Forelimb muscle (tissue), 1 donor: ENCODE data around the gene CTIF. TPM values are rescaled to one million over a fixed set of nuclear protein-coding genes. Genes with fewer than 3 reads are reported as not detected.

Experiments used
- DNase-seq: peaks from one replicate; pipeline ENCODE4 v3.0.0-alpha.2; 2013; ENCODE audit warnings: low read depth
- polyA plus RNA-seq: library from polyadenylated mRNA; unstranded; fragments of 120-200 nt; gene quantifications from one replicate; pipeline ENCODE4 v1.2.1, GENCODE V29; 2013; ENCODE audit not compliant: insufficient read length

CTIF gene
- polyA plus RNA-seq, 1 donor: 35.6 TPM

DNA sequence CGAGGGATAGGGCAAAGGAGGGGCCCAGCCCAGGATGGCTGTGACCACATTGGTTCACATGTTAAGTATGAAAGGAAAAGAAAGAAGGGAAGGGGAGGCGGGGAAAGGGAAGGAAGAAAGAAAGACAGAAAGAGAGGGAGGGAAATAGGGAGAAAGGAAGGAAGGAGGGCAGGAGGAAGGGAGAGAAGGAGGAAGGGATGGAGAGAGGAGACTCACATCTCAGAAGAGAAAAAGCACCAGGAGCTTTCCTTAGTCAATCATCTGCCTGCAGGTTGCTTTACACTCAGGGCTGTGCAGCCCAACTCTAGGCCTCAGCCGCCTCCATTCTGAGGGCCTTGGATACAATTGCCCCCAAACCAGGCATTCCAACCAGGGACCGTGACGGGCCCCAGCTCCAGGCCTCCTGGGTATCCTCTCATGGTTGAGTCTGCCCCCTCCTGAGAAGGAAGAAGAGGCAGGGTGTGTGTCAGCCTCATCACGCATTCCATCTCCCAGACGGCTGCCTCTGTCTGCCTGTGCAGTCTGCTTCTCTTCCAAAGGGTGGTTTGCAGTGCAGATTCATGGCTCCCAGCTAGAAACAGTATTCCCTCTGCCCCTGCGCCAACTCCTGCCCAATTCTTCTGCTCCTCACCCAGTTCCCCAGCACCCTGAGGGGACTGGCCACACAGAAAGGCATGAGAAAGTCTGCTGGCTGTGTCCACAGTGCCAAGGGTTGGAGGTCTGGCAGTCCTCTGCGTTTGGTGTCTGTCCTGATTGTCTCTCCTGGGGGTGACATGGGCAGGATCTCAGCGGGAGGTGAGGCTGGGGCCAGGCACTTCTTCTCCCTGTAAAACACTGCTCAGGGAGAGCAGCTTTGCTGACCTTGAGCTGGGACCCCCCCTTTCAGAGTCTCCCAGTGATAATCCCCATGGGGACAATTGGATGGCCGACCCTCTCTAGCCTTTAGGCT, 248.6 kb downstream of the CTIF start:
- no peak for DNase-seq

DNA sequence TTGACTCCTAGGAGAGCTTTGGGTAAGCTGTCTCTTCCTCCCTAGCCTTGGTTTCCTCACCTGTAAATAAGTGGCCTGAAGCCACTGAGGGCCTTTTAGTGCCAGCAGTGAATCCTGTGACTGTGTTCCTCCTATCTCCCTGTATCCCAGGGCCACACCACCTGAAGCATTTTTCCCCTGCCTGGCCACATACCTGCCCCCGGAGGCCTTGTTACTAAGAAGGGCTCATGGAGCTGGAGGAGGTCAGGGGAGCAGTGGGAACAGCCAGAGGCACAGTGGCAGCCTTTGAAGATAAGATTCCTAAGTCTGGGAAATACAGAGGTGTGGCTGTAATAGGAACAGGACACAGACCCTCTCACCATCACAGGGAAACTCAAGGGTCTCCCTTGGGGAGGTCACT, 249.5 kb downstream of the CTIF start:
- DNase-seq: no peak

DNA sequence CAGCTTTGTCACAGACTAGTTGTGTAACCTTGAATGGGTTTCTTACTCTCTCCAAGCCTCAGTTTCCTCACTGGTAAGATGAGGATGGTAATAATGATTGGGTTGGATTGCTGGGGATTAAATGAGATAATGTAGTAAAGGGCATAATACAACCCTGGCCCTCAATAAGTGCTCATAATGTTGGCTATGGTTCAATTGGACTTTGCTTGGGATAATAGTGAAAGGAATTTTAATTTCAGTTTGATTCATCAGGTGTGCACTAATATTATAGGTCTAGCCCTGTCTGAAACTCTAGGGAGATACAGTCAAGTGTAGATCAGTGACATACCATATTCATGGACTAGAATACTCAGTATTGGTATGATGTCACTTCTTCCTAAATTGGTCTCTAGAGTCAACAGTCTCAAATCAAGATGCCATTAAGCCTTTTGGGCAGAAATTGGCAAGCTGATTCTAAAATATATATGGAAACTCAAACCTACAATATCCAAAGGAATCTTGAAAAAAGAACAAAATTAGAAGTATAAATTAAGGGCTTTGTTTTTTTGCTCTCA, 250.5 kb downstream of the CTIF start:
- DNase-seq: no peak

DNA sequence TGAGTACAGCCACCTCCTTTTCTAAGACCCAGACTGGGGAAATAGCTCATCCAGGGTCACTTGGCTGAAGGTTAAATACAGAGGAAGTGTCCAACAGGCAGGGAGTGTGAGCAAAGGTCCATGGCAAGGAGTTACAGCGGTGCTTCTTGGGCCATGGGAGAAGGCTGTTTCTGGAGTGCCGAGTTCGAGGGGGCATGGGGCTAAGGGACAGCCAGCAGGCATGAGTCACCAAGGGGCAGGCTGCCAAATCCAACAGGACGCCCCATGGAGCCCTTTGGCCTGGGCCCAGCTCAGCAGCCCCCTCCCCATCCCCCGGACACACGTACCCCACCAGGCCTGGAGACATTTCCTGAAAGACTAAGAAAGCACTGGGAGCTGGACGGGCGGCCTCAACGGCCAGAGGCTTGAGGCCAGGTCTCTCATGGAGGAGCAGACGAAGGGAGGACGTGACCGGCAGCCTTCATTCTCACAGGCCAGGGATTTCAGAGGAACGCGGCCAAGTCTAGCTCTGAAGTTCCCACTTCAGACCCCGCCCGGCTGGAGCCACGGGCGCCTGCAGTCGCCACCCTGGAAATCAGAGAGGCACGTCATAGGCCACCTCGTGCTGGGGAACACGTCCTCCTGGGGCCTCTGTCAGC, 251.5 kb downstream of the CTIF start:
- DNase-seq: no peak

DNA sequence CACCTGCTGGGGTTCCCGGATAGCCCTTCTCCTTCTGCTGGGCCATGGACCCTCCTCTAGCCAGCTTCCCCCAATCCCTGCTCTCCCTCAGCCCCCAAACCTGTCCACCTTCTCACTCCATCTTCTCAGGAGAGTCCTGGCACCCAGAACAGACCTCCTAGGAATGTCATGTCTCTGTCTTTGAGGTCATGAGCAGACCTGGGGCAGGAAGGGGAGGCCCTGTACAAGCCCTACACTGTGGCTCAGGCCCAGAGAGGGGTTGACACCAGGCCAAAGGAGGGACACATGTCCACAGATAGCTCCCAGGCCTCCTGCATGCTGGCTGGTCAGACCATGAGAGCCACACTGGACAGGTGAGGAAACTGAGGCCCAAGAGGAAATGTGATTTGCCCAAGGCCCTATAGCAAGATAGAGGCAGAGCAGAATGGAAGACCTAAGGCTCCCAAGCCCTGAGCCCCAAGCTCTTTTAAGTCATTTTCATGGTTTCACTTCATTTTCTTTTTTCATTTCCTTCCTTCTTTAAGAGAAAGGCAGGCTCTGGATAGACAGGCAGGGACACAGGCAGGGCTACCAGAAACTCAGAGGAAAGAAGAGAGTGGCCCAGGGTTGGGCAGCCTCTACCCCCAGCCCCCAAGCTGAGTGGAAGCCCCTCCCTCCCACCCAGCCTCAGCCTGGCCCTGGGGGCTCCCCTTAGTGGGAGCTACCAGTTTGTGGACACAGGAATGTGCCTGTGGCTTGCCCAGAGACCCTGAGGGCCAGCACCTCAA, 252.2 kb downstream of the CTIF start:
- DNase-seq: no peak

DNA sequence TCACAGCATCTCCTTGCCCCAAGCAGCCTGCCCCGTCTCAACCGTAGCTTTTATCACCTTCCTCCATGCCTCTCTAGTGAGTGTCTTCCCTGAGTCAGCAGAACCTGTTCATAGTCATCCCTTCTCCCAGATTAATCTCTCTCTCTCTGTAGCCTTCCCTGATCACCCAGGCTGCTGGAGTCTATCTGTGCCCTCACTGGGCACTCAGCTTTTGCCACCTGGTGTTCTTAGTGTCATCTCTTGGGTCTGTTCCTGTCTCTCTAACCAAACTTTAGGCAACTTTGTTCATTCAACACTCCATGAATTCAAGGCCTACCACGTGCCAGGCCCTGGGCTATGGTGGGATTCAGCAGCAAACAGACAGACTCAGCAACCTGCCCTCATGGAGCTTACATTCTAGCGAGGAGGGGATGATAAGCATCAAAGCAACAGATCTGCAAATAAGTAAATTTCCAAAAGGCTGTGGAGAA, 252.8 kb downstream of the CTIF start:
- no peak for DNase-seq

DNA sequence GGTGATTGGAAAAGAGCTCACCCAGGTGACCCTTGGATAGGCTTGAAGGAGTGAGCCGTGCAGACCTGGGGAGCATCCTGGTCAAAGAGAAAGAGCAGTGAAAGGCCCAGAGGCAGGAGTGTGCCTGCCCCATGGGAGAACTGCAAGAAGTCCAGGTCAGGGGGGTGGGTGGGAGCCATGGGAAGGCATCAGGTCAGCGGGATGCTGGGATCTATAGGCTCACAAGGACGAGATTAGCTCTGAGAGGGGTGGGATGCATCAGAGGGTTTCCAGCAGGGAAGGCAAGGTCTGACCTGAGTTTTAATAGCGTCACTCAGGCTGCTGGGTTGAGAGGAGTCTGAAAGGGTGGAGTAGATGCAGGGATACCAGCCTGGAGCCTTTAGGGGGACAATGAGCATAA, 253.3 kb downstream of the CTIF start:
- DNase-seq: no peak

DNA sequence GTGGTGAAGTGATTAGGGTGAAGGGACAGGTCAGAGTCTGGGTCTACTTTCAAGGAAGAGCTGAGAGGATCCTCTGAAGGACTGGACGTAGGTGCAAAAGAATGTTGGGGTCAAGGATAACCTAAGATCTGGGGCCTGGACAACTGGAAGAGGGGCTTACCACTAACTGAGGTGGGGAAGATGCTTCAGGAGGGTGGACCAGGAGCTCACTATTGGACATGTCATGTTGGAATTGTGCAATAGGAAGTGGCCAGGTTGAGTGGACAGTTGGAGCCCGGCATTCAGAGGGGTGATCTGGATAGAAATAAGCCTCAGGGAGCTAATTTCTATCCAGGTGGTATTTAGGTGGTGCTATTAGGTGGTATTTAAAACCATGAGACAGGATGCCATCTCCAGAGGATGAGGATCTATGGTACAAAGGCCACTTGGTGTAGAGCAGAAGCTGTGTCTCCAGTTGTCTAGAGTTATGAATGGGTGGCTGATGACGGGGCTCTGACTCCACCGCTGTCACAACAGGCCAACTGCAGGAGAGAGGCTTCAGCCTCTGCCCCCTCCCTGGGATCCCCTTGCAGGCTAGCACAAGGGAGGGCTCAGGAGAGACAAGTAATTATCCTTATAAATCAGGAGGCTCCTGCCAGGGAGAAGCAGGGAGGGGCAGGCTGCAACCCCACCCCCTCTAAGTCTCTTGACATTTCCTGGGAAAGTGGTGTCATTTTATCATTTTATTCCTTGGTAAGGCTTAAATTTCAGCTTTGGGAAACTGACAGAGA, 254.0 kb downstream of the CTIF start:
- no peak for DNase-seq

DNA sequence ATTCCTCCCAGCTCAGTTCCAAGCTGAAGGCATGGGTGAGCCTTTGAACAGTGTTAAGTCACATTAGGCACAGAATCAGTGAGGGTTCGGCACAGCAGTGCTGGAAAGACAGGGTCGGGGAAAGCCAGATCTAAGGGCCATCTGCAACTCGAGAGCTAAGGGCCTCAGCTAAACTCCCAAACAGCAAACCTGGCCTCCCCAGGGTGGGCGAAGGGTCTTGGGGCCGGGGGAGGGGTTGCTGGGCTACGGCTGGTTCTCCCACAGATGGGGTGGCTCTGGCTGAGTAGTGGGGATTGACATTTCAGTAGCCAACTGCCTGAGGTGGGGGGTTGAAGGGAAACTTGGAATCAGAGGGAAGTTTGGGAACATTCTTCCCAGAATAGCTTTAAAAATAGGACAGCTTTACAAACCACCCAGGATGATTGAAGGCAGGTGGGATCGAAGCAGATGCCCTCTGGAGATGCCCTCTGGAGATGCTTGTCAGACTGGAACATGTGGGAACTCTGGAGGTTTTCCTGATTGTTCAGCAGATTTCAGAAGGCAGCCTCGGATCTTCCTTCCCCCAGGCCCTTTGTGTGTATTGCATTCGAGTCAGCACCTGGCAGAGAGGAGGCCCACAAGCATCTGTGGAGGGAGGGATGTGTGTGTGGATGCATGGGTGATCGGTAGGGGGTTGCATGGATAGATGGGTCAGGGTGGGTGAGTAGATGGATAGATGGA, 255.6 kb downstream of the CTIF start:
- no peak for DNase-seq

DNA sequence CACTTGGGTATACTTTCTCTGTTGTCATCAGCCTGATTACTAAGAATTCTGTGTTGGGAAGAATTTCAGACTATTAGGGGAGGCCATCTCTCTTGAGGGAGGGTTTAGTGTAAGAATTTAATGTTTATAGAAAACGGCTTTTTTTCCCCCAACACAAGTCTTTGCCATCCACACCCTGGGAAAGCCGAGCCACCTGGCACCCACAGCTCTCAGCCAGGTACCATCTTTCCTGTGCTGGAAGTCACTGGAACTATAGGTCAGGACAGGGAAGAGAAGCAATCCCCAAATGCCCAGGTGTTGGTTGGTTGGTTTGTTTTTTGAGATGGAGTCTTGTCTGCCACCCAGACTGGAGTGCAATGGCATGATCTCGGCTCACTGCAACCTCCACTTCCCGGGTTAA, 256.9 kb downstream of the CTIF start:
- no peak for DNase-seq

DNA sequence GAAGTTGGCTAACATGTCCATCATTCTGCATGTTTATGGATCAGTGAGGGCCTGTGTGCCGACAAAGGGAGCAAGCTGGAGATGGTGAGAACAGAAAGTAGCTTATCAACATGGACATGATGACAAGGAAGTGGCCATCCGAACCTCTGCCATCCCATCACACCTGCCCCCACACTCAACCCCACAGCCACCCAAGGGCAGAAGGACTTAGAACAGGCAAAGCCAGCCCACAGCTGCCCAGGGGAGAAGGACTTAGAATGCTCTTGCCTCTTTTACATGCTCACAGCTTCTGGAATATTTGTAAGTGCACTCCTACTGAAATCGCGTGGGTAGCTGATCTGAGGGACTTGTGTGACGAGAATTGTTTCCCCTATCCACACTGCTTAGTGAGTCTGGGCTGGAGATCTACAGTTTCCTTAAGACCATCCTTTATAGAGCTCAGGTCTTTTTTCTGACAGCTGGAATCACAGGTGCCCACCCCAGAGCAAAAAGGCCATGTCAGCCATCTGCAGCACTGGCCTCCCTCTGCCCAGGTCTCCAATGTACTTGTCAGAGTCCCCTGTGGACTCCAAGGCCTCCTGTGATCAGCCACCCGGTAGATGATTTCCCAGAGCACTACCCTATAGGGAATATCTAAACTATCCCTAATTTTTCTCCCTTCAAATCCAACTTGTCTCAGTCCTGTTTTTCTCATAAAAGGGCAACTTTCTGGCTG, 257.8 kb downstream of the CTIF start:
- DNase-seq: no peak

DNA sequence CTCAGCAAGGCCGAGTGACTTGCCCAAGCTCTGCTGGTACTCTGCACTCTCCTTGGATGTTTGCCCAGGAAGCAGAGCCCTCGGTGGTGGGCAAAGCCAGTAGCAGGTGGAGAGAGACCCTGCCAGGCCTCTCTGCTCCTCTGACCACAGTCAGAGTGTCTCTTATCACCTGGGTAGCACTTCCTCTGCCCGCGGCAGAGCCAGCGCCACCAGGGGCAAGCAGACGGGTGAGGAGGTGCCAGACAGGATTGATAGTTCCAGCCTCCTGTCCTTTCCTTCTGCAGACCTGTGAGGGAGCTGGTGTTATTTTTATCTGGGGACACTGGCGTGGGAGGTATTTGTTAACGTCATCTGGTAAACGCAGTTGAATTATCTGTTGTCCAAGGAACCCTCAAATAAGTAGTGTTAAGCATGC, 259.0 kb downstream of the CTIF start:
- DNase-seq: no peak

DNA sequence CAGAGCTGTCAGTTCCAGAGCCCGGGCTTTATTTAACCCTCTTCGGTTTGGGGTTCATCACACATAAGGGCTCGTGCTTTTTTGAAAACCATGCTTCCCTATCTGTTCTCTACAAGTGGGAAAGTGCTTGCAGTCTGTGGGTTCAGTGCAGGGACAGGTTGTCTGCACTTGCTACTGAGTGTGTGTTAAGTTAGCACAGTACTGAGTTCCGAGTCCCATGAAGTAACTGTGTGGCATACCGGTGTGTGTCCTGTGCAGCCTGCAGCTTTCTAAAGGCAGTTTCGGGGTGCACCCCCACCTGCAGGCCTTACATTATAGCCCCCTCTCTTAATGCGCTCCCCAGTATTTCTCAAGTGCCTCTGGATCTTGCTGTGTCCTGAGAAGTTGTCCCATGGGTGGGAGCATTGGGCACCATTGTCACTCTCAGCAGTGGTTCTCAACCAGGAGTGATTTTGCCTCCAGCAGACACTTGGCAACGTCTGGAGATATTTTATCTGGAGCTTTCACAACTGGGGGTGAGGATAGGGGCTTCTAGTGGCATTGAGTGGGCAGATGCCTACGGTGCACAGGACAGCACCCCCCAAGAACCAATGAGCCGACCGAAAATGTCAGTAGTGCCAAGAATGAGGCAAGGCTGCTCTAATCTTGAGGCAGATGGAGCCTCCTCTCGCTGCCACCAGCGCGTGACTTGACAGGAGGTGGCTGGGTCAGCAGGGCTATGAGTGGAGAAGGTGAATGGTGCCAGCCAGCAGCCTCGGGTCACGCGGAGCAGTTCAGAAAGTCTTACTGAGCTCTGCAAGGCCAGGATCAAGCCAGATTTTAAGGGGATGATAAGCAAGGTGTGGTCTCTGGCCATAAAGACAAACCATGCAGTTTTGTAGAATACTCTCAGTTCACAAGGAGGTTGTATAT, 259.8 kb downstream of the CTIF start:
- DNase-seq: no peak

DNA sequence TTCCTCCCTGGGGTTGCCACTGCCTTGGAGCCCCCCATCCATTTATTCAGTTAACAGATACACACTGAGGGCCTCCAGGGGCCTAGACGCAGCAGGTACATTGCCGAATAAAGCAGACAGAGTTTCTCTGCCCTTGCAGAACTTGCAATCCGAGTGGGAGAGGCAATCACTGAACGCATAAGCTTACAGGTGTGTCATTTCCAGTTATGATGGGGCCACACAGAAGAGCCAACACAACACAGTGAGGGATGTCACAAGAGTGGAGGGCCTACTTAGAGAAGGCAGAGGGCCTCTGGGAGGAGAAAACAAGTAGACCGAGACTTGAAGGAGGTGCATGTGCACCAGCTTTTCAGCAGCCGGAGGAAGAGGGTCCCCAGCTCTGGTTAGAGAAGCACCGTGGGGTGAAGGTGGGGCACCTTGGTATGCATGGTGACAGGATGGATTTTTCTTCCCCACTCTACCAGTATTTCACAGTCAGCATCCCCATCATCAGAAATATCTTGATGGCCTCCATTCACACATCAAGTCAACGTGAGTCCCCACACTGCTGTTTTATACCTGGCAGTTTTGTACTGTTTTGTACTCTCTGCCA, 261.0 kb downstream of the CTIF start:
- DNase-seq: no peak

DNA sequence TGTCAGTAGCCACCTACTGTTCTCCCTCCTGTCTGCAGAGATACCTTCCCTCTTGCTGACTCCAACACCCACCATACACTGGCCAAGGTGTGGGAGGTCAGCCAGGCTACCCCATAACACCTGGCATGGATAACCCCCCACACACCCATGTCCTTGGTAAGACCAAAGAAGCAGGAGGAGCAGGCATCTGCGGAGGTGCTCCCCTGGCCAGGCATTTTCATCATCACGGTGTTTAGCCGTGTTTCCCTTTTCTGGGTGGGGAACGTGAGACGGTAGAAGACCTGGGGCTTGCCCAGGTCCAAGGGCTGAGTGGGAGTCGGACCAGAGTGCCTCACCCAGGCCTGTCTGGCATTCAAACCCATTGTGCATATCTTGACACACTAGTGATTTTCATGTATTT, 261.6 kb downstream of the CTIF start:
- no peak for DNase-seq

DNA sequence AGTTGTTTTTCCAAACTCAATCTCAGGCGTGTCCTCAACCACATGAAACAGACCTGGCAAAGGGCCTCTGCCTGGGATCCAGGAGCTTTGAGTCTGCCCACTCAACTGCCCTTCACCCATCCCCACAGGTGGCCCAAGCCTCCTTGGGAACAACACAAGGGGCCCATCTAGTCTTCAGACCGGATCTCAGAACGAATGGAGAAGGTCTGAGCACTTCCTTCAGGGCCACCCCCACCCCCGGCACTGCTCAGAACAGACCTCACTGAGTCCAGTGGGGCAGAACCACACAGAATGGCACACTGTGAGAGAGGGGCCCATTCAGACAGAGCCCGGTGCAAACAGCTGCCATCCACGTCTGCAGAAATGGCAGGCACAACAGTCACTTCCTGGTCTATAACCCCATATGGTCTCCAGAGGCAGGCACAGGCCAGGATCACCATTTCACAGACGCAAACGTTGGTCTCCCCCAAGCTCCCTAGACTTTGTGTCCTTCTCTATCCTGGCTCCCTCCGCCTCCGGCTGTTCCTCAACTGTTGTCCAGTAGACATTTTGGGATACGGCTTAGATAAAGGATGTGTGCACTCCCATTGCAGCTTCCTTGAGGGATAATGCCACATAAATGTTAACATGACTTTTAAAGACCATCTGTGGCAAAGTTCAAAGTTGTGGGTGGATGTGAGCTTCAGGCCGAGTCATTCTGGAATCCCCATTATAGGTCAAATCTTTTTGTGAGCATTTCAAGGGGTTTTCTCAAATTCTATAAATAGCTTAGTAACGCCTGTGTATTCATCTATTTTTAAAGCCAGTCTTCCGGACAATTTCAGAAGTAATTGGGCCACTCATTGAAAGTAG, 262.3 kb downstream of the CTIF start:
- no peak for DNase-seq

DNA sequence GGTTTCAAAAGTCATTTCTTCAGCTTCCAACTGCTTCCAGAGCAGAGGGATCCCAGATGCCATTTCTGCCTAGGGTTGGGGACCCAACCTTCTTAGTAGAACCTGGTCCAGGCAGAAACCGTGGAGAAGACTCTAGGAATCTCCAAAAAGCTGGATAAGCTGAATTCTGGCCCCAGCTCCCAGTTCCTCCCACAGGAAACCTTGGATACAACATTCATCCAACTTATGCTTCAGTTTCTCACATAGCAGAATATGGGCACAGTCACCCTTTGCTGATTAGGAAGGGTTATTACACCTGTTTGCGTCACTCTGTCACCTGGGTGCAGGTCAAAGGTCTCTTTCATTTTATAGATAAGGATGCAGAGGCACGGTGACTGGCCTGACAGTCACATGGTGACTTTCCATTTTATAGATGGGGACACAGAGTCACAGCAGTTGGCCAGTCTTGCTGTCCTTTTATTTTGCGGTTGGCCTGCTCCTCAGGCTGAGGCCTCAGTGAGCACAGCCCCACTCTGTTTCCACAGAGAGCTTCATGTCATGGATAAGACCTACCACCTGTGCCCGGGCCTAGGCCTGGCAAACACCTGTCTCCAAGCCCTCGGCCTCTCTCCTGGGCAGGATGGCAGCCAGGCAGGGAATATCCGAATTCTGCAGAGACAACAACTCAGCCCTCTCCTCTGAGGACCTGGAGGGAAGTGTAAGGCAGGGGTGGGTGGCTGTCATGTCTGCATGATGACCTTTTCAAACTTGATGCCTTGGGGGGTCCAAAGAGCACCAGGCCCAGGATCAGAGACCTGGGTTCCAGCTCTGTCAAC, 263.1 kb downstream of the CTIF start:
- no peak for DNase-seq
